Renal cortical epithelial cell (primary cell): ENCODE results near the gene USP20. TPM values are rescaled to one million over a fixed set of nuclear protein-coding genes. Genes with fewer than 3 reads are reported as not detected.
A peak's percentile ranks its signal among the peaks of the same experiment; 100 is the strongest.
"Not testable (repeated sequence)": the region's sequence is repeated elsewhere in the genome, so short reads cannot be mapped to it uniquely, and the experiment has no call there.

Experiments
- DNase-seq: peaks from one replicate; pipeline ENCODE4 v3.0.0-alpha.2; 2011; ENCODE audit warnings: low read depth
- total RNA-seq: library from RNA; depleted of rRNA; stranded (reverse); fragments of >200 nt; gene quantifications from 2 replicates; pipeline ENCODE4 v1.2.3, GENCODE V29; 2014

USP20 gene
- total RNA-seq: 5.2 and 18.4 TPM in 2 replicates

DNA sequence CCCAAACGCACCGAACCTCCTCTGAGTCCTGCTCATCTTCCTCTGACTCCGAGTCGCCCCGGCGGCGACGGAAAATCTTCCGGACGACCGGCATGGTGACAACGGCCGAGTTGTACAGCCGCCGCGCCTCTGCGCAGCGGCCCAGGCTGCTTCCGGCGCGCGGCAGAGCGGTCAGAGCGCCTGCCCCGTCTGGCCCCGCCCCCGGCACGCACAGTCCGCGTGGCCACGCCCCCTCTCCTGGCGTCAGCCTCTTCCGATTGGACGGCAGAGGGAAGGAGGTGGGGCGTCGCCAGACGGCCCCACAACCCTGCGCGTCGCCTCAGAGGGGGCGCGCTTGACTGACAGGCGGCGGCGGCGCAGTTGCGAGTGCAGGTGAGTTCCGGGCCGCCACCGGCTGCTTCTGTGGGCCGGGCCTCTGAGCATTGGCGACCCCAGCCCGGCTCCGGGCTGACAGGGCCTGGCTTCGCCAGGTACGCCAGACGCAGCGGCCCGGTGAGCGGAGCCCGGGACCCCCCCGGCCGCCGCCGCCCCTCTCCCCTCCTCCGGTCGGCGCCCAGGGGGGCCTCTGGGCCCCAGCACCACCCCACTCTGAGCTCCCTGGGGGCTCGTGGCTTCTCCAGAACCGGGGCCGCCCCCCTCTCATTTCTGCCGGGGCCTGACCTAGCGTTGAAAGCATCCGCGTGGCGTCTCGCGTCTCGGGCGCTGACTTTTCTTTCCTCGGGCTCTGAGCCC, at the start of gene USP20, which contains the start of gene C9orf78:
TSS of gene USP20 (plus strand) at position 331 of the 732 bp plus-strand sequence. CDS start 17,098 bp downstream, outside the sequence.
TSS of gene C9orf78 (minus strand) at position 148 of the 732 bp plus-strand sequence. CDS start at position 94, 54 bp downstream.
- DNase-seq: peak; percentile 84

DNA sequence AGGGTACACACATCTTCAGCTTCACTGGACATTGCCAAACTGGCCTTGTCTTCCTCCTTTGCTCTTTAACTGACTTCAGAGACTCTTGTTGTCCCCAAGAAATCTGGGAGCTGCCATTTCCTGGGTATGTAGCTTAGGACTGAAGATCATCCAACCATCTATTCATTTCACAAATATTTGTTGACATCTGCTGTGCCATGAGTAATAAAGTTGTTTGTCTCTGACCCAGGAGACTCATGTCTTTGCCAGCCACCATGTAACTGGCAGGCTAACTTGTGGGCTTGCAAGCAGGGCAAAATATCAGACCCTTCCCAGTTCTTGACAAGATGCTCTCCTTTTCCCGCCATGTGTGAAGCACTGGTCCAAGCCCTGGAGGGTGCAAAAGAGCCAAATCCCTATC, 49.4 kb upstream of the USP20 start:
- DNase-seq: no peak

DNA sequence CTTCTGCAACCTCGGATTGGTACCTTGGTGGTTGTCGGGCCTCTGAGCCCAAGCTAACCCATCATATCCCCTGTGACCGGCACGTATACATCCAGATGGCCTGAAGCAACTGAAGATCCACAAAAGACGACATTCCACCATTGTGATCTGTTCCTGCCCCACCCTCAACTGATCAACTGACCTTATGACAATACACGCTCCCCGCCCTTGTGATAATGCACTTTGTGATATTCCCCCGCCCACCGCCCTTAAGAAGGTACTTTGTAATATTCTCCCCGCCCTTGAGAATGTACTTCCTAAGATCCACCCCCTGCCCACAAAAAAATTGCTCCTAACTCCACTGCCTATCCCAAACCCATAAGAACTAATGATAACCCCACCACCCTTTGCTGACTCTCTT, 48.8 kb upstream of the USP20 start:
- no peak for DNase-seq

DNA sequence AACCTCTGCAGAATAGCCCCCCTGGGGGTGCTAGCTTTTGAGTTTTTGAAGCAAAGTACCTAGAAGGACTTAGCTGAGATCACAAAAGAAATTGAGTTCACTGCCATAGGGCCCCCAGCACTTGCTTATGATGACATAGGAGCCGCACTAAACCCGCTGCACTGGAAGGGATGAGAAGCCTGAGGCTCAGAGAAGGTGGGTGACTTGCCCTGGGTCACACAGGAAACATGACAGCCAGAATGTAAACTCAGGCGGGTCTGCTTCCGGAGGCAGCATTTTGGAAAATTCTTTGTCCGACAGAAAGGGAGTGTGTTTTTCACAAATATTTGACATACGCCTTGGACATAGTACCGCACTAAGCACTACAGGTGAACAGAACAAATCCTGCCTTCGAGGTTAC, 40.7 kb upstream of the USP20 start:
- DNase-seq: no peak

DNA sequence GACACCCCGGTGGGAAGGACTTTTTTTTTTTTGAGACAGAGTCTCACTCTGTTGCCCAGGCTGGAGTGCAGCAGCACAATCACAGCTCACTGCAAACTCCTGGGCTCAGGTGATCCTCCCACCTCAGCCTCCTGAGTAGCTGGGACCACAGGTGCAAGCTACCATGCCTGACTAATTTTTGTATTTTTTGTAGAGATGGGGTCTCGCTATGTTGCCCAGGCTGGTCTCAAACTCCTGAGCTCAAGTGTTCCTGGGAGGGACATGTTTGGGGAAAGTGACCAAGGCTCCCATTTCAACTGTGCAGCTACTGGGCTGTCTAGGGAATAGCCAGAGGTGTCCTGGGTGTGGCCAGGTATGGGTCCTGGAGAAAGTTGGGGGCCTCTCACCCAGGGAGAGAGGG, 39.2 kb upstream of the USP20 start:
- not testable (repeated sequence) for DNase-seq

DNA sequence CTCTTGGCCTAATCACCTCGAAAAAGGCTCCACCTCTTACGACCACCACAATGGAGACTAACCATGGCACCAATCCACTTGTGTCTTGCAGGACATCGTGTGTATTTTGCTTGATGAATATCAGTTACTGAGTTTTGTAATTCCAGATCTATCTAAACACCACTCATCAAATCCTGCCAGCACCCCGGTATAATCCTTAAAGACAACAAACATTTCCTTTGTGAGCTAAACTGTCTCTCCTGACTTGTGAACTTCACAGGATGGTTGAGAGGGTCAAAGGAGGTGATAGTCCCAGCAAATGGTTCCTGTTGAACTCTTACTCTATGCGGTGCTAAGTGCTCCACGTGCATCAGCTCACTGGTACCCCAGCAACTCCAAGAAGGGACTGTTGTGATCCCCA, 36.3 kb upstream of the USP20 start:
- no peak for DNase-seq

DNA sequence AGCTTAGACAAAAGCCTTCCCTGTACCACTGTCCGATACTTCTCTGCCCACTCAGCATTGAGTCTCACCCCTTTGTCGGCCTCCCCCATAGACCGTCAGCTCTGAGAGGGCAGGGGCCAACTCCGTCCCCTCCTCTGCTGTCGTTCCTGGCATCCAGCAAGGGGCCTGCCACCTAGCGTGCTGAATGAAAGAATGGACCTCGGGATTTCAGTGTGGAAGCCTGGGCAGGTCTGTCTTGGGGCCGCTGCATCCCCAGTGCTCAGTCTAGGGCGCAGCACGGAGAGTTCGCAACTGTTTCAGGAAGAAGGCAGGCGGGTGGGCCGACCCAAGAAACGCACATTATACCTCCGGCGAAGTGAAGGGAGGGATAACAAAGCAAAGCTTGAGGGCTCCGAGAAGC, 33.8 kb upstream of the USP20 start:
- no peak for DNase-seq

DNA sequence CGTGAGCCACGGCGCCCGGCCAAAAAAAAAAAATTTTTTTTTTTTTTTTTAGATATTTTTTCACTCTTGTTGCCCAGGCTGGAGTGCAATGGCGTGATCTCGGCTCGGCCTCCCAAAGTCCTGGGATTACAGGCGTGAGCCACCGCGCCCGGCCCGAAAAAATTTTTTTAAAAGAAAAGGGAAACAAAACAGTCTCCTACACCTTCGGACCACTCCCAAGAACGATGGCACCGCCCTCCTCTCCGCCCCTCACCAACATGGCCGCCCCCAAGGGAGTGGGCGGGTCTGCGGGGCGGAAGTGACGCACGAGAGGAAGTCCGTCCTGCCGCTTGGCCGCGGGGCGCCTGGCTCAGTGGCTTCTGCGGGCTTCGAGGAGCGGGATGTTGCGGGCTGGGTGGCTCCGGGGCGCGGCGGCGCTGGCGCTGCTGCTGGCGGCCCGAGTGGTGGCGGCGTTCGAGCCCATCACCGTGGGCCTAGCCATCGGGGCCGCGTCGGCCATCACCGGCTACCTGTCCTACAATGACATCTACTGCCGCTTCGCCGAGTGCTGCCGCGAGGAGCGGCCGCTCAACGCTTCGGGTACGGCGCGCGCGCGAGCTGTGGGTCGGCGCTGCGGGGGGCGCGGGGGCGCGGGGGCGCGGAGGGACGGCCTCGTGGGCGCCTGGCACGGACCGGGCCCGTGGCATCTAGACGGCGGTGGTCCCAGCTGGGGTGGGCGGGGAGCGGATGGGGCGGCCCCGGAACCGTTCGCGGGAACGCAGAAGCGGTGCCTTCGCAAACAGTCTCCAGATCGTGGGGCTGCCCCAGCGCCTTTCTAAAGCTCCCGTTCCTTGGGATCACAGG, 32.2 kb upstream of the USP20 start, which contains the start of gene TOR1B:
TSS of gene TOR1B (plus strand) at position 352 of the 843 bp plus-strand sequence. CDS start at position 381, 29 bp downstream.
- DNase-seq: peak; percentile 73

DNA sequence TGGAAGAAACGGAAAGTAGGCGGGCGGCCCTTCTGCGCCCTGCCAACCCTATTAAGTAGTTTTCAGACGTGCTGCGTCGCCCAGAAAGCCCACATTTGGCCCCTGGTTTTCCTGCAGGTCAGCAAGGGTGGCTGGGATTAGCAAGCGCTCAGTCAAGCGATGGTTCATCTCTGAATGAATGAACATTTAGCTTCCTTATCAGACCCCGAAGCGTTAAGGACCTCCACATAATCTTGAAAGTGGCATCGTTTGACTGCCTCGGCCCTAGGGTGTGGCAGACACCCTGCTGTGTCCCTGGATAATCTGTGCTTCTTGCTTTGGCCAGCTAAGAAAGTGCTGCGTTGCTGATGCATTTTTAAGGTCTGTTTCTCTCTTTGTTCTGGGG, 31.6 kb upstream of the USP20 start:
- DNase-seq: no peak

DNA sequence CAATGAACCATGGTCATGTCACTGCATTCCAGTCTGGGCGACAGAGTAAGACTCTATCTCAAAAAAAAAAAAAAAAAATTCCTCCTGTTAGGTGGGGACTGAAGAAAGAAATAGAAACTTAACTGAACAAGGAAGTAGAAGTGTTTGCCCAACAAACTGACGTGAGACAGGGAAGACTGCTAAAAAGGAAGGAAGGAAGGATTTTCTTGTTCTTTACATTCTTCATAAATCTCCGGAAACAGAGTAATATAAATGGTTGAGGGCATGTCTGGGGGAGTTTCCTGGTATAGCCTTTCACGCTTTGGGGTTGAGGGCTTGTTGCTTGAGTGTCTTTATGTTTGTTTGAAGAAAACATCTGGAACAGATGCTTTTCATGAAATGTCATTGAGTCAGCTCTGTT, 29.2 kb upstream of the USP20 start:
- DNase-seq: no peak

DNA sequence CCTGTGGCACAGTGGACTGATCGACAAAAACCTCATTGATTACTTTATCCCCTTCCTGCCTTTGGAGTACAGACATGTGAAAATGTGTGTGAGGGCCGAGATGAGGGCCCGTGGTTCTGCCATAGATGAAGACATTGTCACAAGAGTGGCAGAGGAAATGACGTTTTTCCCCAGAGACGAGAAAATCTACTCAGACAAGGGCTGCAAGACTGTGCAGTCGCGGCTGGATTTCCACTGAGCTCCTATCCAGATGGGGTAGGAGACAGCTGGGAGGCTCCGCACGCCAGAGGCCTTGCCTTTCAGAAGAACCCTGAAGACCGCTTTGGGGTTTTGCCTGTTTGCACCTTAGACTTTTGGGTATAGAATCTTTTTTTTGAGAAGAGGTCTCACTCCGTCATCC, 25.9 kb upstream of the USP20 start:
- no peak for DNase-seq

DNA sequence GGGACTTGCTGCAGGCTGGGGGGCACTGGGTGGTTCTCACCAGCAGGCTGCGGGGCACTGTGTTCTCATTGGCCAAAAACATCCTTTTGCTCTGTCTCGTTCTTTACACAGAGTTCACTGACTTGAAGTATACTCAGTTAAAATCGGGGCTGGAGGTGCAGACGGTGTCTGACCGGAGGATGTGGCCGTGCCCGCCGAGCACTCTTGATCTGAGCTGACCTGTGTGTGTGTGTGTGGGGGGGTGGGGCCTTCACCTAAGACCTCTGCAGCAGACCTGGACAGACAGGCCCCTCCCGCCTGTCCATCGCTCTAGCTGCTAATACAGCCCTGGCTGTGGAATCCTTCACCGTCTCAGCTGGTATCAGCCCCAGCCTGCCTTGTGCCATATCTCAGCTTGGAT, 25.1 kb upstream of the USP20 start:
- DNase-seq: no peak

DNA sequence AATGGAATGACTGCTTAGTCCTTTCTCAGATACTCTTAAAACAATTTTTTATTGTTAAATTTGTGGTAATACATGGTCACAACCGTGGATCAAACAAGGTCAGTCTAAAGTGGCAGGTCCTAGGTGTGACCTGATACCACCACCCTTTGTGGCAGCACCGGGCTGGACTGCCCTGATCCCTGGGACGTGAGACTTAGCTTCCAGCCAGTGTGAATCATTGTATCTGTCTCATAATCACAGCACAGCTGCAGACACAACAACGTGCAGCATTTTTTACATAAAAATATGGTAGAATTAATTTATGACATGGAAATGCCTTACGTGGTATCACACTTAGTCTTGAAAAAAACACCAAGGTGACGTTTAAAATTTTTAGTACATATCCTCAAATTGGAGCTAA, 24.5 kb upstream of the USP20 start:
- DNase-seq: no peak

DNA sequence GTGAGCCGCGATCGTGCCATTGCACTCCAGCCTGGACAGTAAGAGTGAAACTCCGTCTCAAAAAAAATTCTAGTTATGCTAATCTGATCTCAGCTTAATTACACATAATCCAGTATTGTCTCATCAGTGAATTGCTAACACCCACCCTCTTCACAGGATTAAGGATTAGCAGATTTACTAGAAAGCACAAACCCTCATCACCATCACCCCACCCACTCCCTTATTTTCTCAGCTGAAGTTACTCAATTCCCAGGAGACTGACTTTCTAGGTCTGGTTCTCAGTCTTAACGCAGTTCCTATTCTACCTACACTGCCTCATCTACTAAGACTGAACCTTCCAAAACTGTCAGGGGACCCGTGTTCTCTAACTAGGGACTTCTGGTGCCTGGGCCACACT, 23.3 kb upstream of the USP20 start:
- DNase-seq: no peak

DNA sequence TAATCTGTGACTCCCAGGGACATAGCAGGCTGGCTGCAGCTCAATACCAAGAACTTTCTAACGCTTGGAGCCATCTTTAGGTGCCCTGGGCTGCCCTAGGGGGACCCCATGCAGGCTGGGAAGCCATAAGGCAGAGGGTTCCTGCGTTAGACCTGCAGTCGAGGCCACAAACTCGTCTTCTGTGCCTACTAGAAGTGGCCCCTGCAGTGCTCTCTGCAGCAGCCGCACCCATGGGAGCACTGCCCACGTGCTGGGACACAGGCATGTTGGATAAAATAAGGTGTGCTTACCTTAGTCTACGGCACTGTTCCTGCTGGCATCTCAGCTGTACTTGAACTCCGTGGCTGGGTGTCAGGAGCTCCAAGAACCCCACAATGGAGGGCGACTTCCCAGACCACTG, 22.9 kb upstream of the USP20 start:
- DNase-seq: no peak

DNA sequence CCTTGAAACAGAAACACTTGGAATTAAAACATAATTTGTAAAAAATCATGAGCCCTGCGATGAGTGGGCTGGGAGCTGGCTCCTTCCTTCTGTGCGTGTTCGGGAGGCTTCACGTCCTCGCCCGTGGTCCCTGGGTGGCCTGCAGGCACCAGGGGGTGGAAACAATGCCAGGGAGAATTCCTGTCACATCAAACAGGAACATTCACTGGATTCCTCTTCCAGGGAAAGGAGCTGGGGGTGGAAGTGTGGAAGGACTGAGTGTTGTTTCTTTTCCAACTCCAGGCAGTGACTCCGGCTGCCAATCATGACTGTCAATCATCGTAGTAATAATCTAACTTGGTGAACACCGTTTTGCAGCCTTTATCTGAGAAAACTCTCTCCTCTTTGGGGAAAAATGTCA, 21.6 kb upstream of the USP20 start:
- DNase-seq: no peak

DNA sequence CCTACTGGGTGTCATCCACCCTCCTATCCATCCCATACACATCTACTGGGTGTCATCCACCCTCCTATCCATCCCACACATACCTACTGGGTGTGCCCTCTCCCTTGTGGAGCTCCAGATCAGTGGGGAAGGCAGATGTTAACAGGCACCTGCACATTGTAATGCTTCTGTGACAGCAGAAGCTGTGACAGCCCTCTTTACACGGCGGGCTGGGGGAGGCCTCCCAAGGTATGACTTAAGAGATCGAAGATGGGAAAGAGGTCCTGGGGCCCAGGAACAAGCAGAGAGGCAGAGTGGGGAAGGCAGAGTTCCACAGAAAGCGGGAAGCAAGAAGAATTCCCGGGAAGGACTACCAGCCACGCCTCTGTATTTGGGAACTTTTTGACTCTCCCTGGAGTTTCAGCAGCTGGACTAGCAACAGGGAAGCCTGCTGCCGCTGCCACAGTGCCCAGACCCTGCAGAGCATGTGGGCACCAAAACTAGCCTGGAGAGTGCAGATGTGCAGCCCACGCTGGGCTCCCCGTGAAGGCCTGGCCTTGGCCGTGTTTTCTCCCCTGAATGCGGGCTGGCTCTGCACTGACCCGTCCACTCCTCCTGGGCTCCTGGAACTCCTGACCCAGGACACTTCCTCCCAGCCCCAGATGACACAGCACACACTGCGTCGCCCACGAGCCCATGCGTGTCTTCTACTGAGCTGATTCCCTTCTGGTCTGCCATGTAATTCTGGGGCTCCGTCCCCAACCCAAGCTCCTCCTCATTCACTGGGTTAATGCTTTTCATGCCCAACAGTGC, 20.6 kb upstream of the USP20 start:
- no peak for DNase-seq

DNA sequence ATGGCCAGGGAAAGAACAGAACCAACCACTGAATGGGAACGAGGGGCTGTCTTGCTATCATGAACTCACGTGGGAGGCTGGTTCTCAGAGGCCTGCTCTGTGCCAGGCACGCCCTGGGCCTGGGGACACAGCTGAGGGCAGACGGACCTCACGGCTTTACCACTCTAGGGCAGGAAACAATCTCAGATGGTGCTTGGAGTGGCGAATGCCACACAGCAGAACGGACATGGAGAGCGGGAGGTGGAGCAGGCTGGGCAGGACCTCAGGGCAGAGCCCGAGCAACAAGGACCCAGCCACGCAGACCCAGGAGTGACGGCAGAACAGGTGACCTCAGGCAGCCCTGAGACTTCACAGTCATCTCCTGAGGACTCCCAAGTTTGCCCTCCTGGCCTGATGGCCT, 20.0 kb upstream of the USP20 start:
- no peak for DNase-seq

DNA sequence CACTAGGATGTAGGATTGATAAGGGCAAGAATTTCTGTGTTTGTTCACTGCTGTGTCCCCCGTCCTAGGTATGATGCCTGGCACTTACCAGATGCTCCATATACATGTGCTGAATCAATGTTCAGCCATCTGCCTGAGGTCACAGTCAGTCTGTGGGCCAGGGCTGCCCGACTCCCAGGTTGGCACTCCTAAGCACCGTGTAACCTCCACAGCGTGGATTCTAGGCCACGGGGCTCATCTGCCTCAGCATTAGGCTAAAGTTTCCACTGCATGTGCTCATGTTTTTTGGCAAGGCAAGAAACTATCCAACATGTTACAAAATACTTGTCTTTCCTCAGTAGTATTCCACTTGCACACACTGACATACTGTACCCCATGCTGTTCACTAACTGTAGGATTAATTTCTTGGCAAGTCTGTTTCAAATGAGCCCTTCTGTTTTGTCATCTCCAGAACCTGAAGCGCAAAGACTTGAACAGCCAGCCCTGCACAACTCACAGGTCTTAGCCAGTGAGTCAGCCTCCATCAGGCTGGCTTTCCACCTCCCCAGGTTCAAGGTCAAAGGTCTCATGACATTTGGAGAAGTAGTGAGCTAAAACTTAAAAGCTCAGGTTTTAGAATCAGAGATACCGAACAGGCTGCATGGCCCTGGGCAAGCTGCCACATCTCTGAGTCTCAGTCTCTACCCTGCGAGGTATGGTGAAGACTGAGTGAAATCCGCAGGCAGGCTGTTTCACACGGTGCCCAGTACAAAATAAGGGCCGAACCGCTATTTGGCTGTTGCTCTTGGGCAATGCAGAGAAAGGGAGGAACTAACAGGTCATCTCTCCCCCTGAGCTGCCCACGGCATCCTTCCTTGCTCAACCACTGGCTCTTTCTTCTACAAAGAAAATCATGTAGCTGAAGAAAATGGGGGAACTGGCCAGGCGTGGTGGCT, 18.5 kb upstream of the USP20 start:
- DNase-seq: no peak

DNA sequence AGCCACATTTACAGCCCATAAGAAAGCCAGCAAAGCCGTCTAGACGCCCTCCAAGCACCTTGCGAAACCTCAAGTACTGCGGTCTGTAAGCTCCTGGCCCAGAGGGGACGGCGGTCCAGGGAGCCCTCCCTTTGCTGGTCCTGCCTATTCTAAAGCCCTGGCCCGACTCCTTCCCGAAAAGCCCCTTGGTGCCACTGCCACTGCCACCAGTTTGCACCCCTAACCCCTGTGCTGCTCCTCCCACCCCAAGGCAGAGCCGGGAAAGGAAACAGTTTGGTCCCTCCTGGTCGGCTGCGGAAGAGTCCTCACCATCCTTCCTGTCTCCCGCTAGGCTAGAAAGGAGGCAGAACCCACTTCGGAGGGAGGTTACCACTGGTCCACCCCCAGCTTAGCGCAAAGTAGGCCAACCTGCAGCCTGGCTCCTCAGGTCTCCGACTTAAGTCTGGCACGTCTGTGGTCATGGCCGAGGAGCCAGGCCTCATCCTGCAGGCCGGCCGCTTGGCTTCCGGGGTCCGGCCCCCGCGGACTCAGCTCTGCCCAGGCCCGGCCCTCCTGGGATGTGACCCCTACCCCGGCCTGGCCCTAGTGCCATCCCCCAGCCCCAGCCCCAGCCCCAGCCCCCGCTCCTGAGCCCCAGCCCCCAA, 12.2 kb upstream of the USP20 start:
- peak; percentile 30 for DNase-seq

DNA sequence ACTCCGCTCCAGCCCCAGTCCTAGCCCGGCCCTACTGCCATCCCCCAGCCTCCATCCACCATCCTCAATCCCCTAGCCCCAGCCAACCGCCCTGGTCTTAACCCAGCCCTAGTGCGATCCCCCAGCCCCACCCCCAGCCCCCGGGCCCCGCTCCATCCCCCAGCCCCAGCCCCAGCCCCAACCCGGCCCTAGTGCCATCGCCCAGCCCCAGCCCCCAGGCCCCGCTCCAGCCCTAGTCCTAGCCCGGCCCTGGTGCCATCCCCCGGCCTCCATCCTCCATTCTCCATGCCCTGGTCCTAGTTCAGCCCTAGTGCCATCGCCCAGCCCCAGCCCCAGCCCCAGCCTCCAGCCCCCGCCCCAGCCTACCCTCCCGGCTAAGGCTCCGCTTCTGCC, 11.7 kb upstream of the USP20 start:
- DNase-seq: no peak
